Hippocampal formation (tissue), 2 donors: ENCODE data around the gene DOK3.

Source experiments
- DNase-seq, 2 donors: peaks; one replicate each; lab custom pipeline; 2025; lab: John Stamatoyannopoulos, UW

DOK3 gene

DNA sequence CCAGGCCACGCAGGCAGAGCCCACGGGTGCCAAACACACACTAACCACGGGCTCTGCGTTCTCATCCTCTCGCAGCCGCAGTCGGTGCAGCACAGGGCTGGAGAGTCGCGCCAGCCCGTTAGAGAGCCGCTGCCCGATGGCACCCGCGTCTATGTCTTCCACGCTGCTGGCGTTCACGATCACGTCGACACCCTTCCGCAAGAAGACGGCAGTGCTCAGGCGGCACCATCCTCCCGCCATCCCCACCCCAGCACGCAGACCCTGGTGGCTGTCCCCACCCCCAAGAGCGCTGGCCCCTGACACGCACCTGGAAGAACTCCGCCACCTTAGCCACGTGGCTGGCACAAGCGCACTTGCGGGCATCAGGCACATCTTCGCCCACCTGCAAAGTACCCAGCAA lies 42.2 kb downstream of the DOK3 start:
- no peak for DNase-seq

DNA sequence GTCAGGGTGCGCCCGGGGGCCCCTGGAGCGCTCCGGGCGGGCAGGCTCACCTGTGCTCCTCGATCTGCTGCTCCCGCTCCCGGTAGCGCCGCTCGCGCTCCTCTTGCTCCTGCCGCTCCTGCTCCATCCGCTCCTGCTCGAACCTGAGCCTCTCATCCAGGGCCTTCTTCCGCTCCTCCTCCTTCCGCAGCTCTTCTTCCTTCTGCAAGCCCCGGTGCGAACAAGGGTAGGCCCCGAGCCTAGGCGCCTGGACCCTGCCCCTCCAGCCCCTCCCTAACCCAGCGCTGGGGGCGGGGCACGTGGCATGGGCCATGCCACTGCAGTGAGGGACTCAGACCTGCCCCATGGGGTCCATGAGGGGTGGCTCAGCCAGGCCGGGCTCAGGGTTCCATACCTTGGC lies 42.8 kb downstream of the DOK3 start:
- no peak for DNase-seq

GRCh38 chr5:177465044-177465443 lies 44.6 kb downstream of the DOK3 start:
- DNase-seq, result no peak

DNA sequence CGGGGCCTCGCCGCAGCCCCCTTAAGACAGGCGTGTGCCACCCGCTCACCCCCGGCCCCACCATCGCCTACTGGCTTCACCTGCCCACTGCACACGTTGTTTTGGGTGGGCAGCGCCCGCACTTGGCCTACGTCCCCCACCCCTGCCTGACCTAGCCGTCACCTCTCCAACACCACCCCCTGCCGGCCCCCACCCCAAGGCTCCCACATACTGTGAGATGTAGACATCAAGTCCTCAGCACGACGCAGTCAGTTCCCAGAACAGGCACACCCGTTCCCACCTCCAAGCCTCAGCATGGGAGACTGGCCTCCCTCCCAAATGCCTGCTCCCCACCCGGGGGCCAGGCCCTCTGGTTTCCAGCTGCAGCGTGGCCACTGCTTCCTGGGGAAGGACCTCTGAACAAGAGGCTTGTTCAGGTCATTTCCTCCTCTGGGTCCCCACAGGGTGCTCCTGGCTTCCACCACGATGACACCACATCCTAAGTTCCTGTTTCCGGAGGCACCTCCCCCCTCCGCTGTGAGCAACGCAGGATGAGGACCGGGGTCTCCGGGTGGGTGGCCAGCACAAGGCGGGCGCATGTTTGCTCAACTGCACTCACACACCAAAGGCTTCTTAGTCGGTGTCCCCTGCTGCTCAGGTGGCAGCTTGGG lies 47.5 kb downstream of the DOK3 start:
- DNase-seq, result no peak

- DNase-seq, result no peak
These were observed 49.6 kb downstream of the DOK3 start for GRCh38 chr5:177459819-177460628.

GRCh38 chr5:177459357-177459756 lies 50.3 kb downstream of the DOK3 start:
- DNase-seq, result no peak

GRCh38 chr5:177458912-177459350 lies 50.7 kb downstream of the DOK3 start:
- DNase-seq, result no peak

GRCh38 chr5:177457852-177458681 lies 51.6 kb downstream of the DOK3 start:
- DNase-seq, result no peak

- DNase-seq, result peak; percentile 71 to 76
These were observed 52.4 kb downstream of the DOK3 start for GRCh38 chr5:177456976-177457851.

DNA sequence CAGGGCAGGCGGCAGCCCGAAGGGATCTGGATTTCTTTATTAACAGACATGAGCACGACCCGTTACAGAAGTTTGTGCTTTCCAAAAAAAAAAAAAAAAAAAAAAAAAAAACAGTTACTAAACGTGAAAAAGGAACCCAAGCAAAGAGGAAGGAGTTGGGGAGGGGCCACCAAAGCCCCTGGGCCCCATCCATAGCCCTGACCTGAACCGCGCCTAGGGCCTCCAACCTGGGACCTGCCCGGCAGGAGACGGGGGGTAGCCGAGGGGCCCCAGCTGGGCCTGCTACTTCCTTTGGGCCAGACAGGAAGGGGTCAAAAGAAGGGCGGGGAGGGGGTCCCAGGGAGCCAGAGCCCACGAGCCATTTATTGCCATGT lies 53.0 kb downstream of the DOK3 start:
- no peak for DNase-seq

DNA sequence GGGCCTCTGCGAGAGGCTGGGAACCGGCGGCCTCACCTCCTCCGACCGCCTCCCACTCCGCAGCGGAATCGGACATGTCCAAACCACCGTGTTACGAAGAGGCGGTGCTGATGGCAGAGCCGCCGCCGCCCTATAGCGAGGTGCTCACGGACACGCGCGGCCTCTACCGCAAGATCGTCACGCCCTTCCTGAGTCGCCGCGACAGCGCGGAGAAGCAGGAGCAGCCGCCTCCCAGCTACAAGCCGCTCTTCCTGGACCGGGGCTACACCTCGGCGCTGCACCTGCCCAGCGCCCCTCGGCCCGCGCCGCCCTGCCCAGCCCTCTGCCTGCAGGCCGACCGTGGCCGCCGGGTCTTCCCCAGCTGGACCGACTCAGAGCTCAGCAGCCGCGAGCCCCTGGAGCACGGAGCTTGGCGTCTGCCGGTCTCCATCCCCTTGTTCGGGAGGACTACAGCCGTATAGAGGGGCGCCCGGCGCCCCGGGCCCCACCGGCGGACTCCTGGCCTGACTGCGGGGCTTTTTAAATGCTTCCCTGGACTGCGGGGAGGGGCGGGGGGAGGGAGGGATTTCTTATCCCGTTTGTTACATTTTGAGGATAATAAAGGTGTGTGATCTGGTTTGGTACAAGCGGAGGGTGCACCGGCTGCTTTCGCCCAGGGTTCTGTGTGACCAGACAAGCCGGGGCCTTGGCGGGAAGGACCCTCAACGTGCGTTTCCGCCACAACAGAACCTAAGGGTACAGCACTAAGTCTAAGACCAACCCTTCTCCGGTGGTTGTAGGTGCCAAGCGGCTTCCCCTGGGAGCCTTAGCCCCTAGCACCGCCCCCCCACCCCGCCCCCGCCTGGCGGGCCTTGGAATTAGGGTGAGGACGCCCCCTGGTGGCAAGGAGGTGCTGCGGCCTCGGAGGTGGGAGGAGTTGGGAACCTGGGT lies 53.7 kb downstream of the DOK3 start:
- peak; percentile 53 to 82 for DNase-seq

- peak in 1 of 2 donors; percentile 50 for DNase-seq
These were observed 54.5 kb downstream of the DOK3 start for GRCh38 chr5:177455036-177455660.

- peak; percentile 68 to 80 for DNase-seq
These were observed 55.1 kb downstream of the DOK3 start for GRCh38 chr5:177454397-177455035.

DNA sequence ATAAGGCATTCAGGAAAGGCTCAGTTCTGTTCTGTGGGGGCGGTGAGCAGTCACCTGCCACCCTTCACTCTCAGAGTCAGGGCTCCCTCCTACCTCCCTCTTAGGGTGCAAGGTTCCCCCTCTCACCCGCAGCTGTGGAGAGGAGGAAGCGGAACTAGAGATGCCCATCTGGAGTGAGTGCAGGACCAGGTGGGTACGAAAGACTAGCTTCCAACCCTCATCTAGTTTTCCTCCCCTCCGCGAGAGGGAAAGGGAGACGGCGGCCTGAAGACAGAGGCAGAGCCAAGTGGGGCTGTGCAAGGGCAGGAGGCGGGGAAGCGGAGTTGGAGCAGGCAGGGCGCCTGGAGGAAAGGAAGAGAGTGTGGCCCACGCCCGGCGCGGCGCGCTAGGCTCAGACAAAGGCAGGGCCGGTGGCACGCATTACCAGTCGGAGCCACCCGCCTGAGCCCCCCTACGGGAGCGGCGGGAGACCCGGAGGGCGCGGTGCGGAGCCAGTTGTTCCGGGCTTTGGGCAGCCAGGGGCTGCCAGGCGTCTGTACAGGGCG lies 55.7 kb downstream of the DOK3 start:
- DNase-seq, result peak in 1 of 2 donors; percentile 47

DNA sequence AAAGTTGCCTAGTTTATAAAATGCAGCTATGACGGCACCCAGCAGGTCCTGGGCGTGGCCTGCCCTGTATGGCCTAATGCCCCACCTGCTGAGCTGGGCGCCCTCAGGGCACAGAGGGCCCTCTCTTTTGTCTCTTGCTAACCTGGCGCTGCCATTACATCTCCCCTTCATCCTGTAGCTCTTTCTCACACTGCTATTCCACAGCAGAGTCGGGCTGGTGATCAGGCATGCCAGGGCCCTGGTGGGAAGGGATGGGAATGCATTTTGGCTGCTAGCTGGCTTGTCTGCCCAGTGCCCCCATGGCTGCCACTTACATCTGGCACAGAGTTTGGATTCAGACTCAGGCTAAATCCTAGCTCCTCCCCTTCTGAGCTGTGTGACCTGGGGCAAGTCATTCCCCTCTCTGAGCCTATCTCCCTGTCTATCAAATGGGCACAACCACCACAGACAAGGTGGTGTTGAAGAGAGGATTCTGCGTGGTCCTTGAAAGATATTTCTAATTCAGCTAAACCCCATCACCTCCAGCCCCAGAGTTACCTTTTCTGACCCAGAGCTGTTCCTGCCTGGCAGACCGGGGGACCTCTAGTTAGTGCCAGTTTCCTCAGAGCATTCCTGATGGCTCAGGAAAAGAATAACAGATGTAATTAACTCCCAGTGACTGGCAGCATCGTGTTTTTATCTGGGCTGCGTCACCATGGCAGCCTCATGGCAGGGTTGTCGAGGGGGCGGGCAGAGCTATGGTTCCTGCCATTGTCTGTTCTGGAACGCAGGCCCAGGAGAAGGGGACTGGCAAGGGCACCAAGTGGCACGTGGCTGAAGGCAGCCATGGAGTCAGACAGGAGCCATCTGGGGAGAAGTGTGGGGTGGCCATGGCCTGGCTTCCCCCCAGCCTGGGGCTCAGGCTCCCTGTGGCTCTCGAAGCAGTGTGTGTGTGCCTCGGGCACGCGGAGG lies 56.7 kb downstream of the DOK3 start:
- peak; percentile 36 to 41 for DNase-seq
